GM18867 (cell line): Measurements from ENCODE around the gene MYOM1.

ENCODE experiments used
- ATAC-seq: cut with Tn5 transposase; IDR thresholded peaks from one replicate; pipeline ENCODE4 v1.9.1; 2021; ENCODE audit warnings: mild to moderate bottlenecking, moderate library complexity; ENCODE audit not compliant: unreplicated experiment

The MYOM1 gene

DNA sequence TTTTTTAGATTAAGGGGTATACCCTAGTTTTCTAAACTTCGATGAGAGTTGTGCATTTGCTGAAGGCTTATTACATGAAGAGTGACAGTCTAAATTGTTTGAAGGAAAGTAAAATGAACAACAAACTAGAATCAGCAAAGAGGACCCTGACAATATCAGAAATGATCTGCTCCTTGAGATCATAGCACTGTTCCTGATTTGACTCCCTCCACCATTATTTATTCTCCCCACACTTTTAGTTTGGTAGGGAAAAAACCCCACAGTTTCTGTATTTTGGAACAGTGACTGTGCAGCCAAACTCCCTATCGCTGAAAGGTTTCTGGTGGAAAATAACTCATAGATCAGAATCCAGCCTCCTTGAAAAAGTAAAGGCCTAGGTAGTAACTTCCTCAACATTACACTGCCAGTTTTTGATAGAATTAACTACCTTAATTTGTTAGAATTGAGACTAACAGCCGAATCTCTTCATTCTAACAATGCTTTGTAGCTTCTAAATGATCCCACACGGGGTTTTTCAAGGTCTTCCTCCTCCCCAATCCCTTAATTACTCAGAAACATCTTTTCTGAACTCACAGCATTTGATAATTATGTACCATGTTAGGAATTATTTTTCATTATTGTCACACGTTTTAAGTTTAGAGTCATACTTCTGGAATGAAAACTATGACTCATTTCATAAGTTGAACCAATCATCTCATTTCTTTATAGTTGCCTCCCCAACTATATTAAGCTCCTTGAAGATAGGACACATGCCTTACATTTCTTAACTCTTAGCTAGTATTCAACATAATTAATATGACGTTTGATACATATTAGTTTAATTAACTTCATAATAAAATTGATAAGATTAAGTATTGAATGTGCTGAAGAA, 30.7 kb upstream of the MYOM1 start:
- no peak for ATAC-seq

DNA sequence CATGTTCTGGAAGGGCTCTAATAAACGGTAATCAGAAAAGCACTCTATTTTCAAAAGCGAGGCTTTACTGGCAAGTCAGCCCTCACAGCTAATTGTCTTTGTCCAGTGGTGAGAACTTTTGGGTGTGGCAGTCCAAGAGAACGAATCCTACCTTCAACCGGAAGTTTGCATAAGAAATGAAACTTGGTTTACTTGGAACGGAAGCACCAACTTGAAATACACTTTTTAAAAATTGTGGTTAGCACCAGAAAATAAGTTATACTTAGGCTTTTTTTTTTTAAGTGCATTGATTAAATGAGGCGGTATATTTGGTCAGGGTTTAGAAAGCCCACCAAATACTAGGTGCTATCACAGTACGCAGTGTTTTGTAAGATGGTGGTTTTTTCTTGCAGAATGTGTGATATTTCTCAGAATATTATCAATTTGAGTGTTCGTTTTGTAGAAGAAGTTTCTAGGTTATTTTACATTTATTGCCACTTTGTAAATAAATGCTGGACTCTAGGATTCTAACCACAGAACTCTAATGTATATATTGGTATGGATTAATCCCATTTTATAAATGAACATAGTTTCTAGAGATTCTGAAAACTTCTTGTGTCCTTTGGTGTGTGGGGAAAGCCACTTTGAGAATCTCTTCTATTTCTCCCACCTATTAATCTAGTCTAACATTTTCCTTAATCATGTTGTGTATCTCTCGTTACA, 29.0 kb upstream of the MYOM1 start:
- no peak for ATAC-seq

DNA sequence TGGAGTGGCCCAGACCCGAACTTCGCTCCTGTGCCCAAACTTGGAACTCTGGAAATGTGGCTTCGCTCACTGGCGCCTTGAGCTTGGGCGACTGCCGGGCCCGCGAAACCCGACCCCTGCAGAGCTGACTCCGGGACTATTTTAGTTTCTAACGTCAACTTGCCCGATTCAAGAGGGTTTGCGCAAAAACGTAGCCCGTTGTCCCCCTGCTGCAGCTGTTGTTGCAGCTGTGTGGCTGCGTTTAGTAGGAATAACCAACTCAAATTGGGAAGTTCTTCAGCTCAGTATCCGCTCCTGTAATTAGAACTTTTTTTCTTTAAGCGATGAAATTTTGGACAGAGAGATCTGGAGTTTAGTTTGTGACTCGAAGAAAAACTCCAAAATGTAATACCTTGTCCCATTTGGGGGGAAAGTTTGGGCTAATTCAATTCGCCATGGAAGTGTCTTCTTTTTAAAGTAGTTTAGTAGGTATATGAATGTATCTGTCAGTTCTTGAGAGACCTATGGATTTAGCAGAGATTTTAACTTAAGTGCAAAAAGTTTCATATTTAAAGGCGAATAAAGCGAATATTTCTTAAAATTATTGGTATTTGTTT, 28.4 kb upstream of the MYOM1 start:
- ATAC-seq = no peak

DNA sequence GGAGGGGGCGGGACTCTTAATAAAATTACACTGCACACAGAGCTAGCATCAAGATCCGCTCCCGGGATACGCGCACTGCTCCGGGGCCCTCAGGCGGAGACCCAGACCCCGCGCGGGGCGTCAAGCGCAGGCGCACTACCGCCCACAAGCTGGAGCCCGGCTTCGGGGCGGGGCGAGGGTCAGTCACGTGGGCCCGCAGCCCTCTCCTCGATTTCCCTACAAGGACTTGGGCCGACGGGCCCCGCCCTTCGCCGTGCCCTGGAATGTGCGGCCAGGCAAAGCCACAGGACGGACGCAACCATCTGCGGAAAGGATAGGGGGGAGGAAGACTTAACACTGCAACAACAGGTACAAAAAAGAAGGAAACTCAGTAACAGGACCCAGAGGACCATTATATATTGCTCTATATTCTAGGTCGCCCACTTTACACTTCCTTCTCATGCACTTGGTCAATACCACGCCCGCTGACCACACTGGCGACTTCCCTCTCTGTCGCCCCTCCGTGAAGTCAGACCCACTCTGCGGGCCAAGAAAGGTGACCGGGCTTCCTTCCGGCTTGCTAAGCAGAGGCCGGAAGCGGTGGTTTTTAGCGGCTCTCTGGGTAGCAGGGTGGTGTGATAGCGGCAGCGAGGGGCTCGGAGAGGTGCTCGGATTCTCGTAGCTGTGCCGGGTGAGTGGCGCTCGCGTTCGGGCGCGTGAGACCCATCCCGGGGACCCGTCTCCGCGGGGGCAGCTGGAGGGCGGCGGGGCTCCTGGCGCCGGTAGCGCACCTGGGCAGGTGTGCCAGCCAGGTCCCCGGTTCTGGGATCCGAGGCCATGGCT, 27.7 kb upstream of the MYOM1 start, which contains the start of gene MYL12A:
MYL12A (plus strand) TSS at position 562 of the 822 bp plus-strand sequence. CDS start 5,447 bp downstream, outside the sequence.
- peak; percentile 84 for ATAC-seq

DNA sequence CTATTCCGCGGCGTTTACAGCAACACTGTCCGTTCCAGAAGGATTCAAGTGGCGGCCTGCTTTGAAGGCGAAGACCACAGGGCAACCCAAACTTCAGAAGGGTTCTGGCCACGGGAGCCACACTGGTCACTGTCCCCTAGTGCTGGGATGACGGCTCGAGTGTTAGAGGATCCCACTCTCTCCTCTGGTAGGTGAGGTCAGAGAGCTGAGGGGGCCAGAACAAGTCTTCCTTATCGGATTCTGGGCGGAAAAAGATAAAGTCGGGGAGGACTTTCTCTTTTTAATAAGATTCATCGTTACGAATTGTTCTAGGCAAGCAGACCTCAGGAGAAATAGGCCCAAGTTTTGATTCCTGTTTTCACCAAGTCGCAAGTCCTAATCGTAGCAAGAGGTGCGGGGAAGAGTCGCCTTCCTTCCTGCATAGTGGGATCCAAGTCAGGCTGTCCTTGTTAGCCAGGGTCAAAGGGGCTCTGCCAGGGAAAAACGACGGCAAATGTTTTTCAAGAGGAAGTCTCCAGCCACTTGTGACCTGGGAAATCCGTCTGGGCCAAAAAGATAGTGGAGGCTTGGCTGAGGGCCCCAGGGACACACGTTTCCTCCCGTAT, 27.0 kb upstream of the MYOM1 start:
- ATAC-seq = no peak

DNA sequence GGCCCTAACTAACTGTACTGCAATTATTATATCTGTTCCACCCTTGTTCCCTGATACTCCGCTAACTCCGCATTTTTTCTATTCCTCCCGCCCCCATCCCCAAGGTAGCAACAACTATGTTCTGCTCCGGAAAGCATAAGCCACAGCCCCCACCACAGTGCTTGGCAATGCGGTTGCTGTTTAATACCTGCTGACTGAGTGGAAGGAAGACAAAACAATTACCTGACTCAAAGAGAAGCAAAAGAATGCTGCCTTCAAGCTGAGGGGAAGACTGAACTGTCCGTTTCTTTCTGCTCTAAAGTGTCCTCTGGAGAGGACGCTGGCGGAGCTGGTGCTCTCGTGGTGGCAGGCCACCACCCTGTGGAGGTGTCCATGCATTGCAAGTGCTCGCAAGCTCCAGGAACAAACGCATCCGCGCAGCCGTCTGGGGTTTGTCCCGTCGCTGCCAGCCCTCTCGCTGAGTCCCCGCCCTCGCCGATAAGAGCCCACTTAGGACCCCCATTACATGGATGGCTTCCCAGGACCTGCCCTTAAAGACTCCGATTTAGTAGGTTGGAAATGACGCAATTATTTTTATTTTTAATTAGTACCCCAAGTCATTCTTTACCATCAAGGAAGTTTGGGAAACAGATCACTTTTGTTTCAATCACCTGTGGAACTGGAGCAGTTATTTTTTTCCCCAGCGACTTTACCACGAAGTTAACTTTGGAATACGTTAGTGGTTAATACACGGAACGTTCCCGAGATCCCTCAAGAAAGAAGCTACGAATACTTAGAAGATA, 26.3 kb upstream of the MYOM1 start:
- ATAC-seq = peak; percentile 41

DNA sequence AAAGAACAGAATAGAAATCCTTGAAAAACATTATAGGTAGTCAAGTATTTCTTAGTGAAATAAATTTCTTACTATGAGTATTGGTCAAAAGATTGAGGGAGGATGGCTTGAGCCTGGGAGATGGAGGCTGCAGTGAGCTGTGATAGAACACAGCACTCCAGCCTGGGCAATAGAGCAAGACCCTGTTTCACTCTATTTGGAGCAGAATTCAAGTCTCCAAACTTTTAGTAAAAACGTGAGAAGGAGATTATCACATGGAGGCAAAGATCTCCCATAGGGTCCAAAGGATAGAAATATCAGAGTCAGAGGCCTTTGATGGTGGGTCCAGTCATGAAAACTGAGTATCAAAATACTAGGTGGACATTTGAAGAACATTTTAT, 25.4 kb upstream of the MYOM1 start:
- no peak for ATAC-seq

DNA sequence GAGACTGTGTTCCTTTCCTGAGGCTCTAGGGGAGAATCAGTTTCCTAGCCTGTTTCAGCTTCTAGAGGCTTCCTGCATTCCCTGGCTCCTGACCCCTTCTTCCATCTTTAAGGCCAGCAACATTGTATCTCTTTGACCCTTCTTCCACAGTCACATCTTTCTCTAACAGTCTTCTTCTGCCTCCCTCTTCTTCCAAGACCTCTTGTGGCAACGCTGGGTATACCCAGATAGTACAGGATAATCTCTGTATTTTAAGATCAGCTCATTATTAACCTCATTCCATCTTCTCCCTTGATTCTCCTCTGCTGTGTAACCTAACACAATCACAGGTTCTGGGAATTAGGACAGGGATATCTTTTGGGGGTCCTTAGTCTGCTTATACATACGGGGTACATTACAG, 19.0 kb upstream of the MYOM1 start:
- no peak for ATAC-seq

DNA sequence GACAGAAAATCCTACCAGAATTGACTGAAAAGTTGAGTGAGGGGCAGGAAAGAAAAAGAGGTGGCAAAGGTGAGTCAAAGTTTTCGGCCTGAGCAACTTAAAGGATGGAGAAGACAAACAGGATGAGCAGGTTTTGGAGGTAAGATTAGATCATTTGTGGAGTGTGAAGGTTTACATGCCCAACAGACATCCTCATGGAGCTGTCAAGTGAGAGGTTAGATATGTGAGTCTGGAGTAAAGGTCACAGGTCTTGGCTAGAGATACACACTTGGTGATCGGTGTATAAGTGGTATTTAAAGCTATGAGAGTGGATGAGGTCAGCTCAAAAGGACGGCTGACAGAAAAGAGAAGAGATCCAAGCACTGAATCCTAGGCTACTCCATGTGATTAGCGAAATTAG, 16.7 kb upstream of the MYOM1 start:
- ATAC-seq = no peak

DNA sequence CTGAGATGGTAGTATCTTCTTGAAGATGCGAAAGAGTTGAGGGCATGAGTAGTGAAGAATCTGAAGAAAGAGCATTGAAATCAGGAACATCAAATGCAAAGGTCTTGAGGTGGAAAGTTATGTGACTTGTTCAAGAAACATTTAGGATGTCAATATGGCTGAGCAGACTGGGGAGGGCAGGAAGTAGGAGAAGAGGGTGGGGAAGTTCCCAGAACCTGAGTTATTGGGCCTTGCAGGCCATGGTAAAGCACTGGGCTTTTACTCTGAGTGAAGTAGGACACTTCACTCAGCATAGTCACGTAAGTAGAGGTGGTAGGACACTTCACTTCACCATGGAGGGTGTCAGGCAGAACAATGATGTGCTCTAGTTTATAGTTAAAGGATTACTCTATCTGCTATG, 16.1 kb upstream of the MYOM1 start:
- no peak for ATAC-seq

DNA sequence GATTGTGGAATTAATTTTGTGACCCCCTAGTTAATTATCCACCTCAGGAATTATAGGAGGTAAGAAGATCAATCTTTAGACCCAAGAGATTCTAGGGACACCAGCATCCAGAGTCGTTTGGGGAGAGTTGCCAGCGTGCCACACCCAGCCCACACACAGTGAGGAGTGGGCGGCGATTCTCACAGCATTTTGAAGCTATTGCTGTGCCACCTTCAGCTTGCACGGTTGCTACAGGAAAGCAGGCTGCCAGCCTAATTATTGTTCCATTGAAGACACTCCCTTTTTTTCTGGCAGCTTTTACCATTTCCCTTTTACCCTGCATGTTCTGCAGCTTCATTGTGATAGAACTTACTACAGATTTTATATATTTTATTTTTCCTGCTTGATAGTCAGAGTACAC, 14.7 kb upstream of the MYOM1 start:
- no peak for ATAC-seq

DNA sequence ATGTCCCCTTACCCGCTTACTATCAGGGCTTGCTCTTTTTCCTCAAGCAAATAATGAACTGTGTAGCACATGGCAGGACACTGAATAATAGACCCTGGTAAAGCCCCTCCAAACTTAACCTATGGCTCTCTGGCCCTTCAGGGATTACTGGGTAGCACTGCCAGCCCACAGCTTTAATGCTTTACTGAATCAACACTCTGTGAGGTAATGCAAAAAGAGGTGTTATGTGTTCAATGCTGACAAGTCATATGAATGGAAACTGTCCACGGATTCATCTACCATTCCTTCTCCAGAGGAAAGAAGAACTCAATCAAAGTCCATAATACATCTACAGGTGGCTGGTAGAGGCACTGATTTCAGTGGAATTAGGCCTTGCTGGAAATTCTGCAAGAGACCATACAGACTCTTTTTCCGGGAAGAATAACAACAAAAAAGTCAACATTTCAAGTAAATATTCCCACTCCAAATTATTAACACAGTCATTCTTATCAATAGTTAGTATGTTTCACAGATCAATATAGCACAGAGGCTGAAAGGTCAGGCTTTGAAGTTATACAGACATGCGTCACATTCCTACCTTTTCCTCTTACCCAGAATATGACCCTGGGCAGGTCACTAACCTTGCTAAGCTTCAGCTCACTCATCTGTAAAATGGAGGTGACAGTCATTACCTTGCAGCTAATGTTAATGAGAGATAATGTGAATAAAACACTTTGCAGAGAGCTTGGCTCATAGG, 13.8 kb upstream of the MYOM1 start:
- no peak for ATAC-seq

DNA sequence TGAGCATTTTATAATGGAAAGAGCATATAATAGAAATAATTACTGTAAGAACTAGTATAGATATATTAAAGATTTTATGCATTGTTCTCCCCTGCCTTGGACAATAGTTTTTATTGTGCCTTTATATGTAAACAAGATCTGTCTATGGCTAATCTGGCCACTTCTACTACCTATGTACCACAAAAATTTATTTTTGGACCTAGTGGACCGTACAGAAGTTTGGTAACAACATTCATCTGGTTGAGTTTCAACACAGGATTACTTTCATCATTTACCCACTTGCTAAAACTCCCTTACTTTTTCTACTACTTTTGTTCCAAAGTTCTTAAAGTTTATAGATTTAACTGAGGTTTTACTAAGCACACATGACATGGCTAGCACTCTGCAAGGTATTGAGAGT, 13.2 kb upstream of the MYOM1 start:
- no peak for ATAC-seq

DNA sequence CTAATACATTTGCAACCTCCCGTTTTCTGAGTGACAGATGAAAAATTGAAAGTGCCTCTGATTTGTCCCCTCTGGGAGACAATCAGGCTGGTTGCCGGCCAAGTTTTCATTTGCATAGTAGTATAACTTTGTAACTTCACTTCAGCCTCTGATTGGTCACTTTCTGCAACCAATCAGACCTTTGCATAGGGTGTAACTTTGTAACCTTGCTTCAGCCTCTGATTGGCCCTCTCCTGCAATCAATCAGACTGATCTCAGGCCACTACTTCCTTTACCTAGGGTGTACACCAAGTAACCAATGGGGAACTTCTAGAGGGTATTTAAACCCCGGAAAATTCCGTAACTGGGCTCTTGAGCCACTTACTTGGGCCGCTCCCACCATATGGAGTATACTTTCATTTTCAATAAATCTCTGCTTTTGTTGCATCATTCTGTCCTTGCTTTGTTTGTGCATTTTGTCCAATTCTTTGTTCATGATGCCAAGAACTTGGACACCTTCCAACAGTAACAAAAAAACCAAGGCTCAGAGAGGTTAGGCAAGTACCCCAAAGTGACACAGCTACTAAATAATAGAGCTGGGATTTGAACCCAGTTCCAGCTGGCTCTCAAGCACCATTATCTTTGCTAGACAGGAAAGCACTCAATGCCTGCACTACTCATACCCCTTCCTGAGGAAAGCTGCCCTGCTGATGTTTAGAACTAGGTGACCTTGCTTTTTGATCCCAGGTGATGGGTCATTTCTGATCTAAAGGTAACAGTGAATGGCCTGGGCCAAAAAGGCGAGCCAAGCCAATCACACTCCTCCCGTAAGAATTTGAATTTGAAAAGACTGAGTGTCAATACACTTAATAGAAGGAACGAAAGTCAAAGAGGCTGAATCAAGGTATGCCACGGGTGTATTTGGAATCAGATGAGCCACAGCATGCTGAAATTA, 10.9 kb upstream of the MYOM1 start:
- ATAC-seq = no peak

DNA sequence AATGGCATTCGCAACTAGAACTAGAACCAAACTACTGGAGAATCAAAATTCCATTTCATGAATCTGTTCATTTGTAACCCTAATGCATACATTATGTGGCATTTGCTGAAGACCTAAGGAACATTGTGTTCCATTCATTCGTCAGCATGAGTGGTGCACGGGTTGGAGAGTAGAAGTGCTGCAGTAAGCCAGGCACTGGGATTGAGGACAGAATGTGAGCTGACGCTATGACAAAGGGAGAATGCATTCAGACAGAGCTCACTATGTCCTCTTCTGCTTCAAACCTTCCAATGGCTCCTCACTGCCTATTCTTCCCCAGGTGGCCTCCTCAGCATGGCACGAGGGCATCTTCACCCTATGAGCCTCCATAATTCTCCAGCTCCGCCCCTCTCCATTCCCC, 6.3 kb upstream of the MYOM1 start:
- ATAC-seq = no peak

DNA sequence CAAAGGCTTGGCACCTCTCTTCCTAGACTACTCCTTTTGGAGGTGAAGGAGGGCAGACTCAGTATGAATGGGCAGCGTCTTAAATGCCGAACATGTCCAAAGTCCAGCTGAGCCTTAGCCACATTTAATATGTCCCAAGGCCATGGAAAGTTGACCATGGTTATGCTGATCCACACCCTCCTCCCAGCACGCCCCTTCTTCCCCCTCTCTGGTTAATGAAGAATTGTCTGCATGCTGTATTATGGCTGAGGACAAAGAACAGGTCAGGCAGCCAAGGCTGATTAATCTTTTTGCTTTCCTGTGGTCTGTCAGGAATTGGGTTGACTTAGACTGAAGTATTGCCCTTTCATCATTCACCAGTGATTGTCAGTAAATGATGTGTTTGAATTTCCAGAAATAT, 5.8 kb upstream of the MYOM1 start:
- ATAC-seq = no peak

DNA sequence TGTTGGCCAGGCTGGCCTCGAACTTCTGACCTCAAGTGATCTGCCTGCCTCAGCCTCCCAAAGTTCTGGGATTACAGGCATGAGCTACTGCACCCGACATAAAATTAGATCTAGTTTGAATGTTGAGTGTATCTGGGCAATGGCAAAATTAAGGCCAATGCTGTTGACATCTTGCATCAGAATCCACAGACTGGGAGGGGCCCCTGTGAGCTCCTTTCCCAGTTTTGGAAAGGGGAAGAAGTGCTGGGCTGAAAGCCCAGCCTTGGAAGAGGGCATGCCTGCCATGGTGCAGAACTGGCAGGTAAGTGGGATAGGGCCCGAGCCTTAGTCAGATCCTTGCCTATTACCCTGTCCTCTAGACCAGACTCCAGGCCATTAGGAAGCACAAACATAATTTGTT, 4.5 kb upstream of the MYOM1 start:
- ATAC-seq = no peak

DNA sequence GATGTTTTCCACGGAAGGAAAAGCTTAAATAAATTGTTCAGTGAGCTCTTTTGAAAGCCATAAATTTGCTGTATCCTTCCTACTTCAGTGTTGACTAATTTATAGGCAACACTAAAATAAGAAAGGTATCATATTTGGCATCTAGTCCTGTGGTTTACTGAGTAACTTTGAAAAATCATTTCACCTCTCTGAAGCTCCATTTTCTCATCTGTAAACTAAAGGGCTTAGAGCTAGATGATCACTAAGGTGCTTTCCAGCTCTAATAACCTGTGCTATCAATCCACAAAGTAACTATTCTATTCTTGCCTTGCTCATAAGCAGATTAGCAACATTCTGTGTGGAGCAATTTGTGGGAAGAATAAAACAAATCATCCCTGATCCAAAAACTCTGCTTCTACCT, 3.6 kb upstream of the MYOM1 start:
- no peak for ATAC-seq
